GM12874 (cell line): ENCODE data around the gene GUCY2D.

Source experiments
- CTCF ChIP-seq: IDR thresholded peaks from 2 replicates; pipeline ENCODE4 v1.5.1; 2011; ENCODE audit warnings: low read depth, mild to moderate bottlenecking, control low read depth, low read length, moderate library complexity; ENCODE audit not compliant: insufficient read depth

The GUCY2D gene

DNA sequence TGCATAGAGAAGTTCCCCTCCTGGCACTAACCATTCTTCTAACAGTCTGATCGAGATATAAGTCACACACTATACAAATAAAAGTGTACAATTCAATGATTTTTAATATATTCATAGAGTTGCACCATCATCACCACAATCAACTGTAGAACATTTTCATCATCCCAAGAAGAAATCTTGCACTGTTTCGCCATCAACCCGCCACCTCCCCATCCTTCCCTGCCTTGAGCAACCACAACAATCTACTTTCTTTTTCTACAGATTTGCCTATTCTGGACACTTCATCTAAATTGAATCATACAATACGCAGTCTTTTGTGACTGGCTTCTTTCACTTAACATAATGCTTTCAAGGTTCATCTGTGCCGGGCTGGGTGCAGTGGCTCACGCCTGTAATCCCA is 33.0 kb upstream of the GUCY2D start:
- TF ChIP-seq CTCF: no peak

- no peak for TF ChIP-seq CTCF
These were observed 30.8 kb upstream of the GUCY2D start for GRCh38 chr17:7971651-7972050.

DNA sequence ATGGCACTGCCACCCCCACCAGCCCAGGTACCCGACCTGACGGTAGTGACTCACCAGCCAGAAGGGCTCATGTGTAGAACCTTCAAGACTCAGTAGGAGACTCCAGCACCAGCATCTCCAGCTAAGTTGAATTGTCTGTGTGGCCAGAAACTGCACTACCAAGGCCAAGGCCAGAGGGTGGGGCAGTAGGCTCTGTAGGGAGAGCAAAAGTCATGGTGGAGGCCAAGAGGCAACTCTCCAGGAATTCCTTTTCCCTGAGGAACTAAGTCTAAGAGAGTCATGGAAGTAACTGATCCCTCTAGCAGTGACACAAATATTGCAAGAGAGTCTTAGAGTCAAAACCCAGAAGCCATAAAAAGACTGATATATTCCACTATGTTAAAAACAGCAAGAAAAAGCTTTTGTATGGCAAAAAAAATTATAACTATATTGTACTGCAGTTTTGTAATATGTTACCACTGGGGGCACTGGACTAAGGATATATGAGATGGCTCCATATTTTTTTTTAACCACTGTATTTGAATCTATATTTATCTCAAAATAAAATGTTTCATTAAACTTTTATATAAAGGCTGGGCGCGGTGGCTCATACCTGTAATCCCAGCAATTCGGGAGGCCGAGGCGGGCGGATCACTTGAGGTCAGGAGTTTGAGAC is 30.2 kb upstream of the GUCY2D start:
- no peak for TF ChIP-seq CTCF

DNA sequence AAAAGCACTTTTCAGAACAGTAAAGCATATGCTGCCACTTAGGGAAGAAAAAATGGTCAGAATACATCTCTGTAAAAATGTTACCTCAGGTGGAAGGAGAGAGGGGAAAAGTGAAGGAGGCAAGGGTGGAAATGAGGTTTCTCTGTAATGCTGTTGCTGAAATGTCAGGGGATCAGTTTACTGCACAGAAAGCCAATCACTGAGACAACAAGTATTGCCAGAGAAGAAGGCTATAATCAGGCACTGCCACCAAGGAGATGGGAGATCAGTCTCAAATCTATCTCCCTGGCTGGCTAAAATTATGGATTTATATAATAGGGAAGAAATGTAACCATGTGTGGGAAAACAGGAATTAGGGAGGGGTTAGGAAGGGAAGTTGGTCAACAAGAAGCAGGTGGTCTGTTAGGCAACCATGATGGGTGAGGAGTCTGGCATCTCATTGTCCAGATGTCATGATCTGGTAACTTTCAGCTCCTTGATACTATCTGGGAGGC is 27.7 kb upstream of the GUCY2D start:
- TF ChIP-seq CTCF: no peak

- TF ChIP-seq CTCF: no peak
These were observed 25.4 kb upstream of the GUCY2D start for GRCh38 chr17:7977039-7977438.

- no peak for TF ChIP-seq CTCF
These were observed 24.6 kb upstream of the GUCY2D start for GRCh38 chr17:7977805-7978204.

GRCh38 chr17:7982173-7982572 is 20.2 kb upstream of the GUCY2D start:
- no peak for TF ChIP-seq CTCF
